CD4-positive, alpha-beta T cell (primary cell): ENCODE results near the gene HBS1L. TPM values are rescaled to one million over a fixed set of nuclear protein-coding genes. Genes with fewer than 3 reads are reported as not detected.

Experiments used
- ATAC-seq: fragments of 200-7000 bp; cut with Tn5 transposase; one replicate; pipeline ENCODE4 v1.10.0; 2022; ENCODE audit warnings: mild to moderate bottlenecking; ENCODE audit not compliant: poor library complexity
- CTCF ChIA-PET: fragments of 350-600 bp; sonication (Branson Sonifier 250); formaldehyde crosslinking; loops from one replicate; lab custom pipeline; 2021; ENCODE audit warnings: antibody characterized with exemption, inconsistent platforms; lab: Charles Lee
- POLR2A ChIA-PET: fragments of 350-600 bp; sonication (Branson Sonifier 250); formaldehyde crosslinking; loops from one replicate; lab custom pipeline; 2021; ENCODE audit warnings: antibody characterized with exemption, inconsistent platforms; lab: Charles Lee
- DNase-seq, 14 experiments: peaks; one replicate each; pipeline ENCODE4 v3.0.0-alpha.2; 2013 to 2020; ENCODE audit warnings: mixed read lengths in 2 of 14
- H3K27ac ChIP-seq, 2 donors: one replicate each; pipeline versions ENCODE4 v1.5.1 to v1.7.0; 2013; ENCODE audit warnings: low read length in 2 of 2, low read depth in 1 of 2, mild to moderate bottlenecking in 1 of 2
- H3K27me3 ChIP-seq, 2 experiments: 1 replicate in 1 of 2; 2 replicates in 1 of 2; pipeline versions ENCODE4 v1.6.1 to v1.7.0; 2013; ENCODE audit warnings: low read length in 2 of 2, control low read depth in 1 of 2, mild to moderate bottlenecking in 1 of 2, moderate library complexity in 1 of 2; ENCODE audit not compliant: insufficient read depth in 2 of 2, control insufficient read depth in 1 of 2
- H3K36me3 ChIP-seq: one replicate; pipeline ENCODE4 v1.6.1; 2013; ENCODE audit warnings: low read length, control low read depth; ENCODE audit not compliant: insufficient read depth
- H3K4me1 ChIP-seq: one replicate; pipeline ENCODE4 v1.6.1; 2013; ENCODE audit warnings: low read length, control low read depth; ENCODE audit not compliant: insufficient read depth
- H3K4me3 ChIP-seq: one replicate; pipeline ENCODE4 v1.5.1; 2013; ENCODE audit warnings: mild to moderate bottlenecking, low read length, moderate library complexity
- H3K9me3 ChIP-seq, 2 experiments: 1 replicate in 1 of 2; 2 replicates in 1 of 2; pipeline versions ENCODE4 v1.6.1 to v1.7.0; 2013; ENCODE audit warnings: low read length in 2 of 2, mild to moderate bottlenecking in 2 of 2, control low read depth in 1 of 2, moderate library complexity in 1 of 2; ENCODE audit not compliant: control insufficient read depth in 1 of 2, insufficient read depth in 1 of 2
- H3K27ac Mint-ChIP-seq: one replicate; pipeline ENCODE4 v1.8.0; 2020; ENCODE audit warnings: mixed read lengths
- H3K27me3 Mint-ChIP-seq: one replicate; pipeline ENCODE4 v1.8.0; 2021; ENCODE audit warnings: mixed read lengths
- H3K36me3 Mint-ChIP-seq: one replicate; pipeline ENCODE4 v1.8.0; 2021; ENCODE audit warnings: low read depth, mixed read lengths
- H3K4me1 Mint-ChIP-seq: one replicate; pipeline ENCODE4 v1.8.0; 2021; ENCODE audit warnings: low read depth, mixed read lengths
- H3K4me3 Mint-ChIP-seq: one replicate; pipeline ENCODE4 v1.8.0; 2020; ENCODE audit warnings: mild to moderate bottlenecking, mixed read lengths
- H3K9me3 Mint-ChIP-seq: one replicate; pipeline ENCODE4 v1.8.0; 2020; ENCODE audit warnings: mixed read lengths
- intact Hi-C, 2 experiments: fragments of 100-400 bp; cut with DNase I in 1 of 2; cut with micrococcal nuclease in 1 of 2; formaldehyde crosslinking; loops; one replicate each; pipeline versions ENCODE4 v1.15.1 to v1.9.0; 2023 to 2025; cut with DNase I, micrococcal nuclease
- total RNA-seq, 174 experiments: library from RNA in 2 of 174; stranded (reverse) in 2 of 174; gene quantifications; one replicate each; pipeline ENCODE4 v1.2.3 and lab custom pipeline; 2021 to 2026
- TF ChIP-seq, protein P1 (sequence below): fragments of 200-600 bp; IDR thresholded peaks from one replicate; pipeline ENCODE4 v1.8.0; 2022; ENCODE audit warnings: antibody characterized with exemption, mild to moderate bottlenecking

Gene HBS1L
- total RNA-seq, 2 experiments from 2014 or later: 106 to 117 TPM

DNA sequence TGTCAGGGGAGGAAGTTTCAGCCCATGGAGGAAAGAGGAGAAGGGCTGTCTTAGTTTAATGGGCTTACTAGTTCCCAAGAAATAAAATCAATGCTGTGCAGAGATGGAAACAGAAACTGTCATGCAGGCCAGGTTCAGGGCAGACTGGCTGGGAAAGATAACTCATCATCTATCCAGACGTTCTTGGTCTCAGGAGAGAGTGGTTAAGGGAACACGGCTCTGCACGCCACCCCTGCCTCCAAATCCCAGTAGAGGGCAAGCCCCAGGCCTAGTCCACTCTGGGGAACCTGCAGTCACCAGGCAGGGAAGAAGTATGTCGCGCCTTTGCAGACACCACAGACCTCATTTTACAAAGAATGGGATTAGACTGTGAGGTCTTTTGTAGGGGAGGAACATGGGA is 117.2 kb downstream of the HBS1L start:
- H3K4me3 ChIP-seq: no peak overlapping the region
- Mint-ChIP-seq H3K4me3 (no peak overlapping the region), H3K36me3 (no peaks in the 10 kb centered on the region), H3K9me3 (no peaks in the 10 kb centered on the region), H3K27me3 (no peaks in the 10 kb centered on the region), H3K4me1 (peaks cover 12% of the 10 kb centered on the region), H3K27ac (no peak overlapping the region)
- no peaks in the 10 kb centered on the region for H3K36me3 ChIP-seq
- CTCF ChIA-PET: no interaction called here
- H3K27me3 ChIP-seq: no peaks in the 10 kb centered on the region
- intact Hi-C loops: loop anchor here in 1 of 2 experiments (5.0 kb wide), 1 partner anchor 115 kb away; no protein-coding TSS in a partner anchor
- no peak for ATAC-seq
- H3K27ac ChIP-seq: no peak overlapping the region
- peaks cover 6% of the 10 kb centered on the region for H3K4me1 ChIP-seq
- DNase-seq: no peak
- POLR2A ChIA-PET: no interaction called here
- TF ChIP-seq, protein P1, sequence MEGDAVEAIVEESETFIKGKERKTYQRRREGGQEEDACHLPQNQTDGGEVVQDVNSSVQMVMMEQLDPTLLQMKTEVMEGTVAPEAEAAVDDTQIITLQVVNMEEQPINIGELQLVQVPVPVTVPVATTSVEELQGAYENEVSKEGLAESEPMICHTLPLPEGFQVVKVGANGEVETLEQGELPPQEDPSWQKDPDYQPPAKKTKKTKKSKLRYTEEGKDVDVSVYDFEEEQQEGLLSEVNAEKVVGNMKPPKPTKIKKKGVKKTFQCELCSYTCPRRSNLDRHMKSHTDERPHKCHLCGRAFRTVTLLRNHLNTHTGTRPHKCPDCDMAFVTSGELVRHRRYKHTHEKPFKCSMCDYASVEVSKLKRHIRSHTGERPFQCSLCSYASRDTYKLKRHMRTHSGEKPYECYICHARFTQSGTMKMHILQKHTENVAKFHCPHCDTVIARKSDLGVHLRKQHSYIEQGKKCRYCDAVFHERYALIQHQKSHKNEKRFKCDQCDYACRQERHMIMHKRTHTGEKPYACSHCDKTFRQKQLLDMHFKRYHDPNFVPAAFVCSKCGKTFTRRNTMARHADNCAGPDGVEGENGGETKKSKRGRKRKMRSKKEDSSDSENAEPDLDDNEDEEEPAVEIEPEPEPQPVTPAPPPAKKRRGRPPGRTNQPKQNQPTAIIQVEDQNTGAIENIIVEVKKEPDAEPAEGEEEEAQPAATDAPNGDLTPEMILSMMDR: no peak
- no peaks in the 10 kb centered on the region for H3K9me3 ChIP-seq

DNA sequence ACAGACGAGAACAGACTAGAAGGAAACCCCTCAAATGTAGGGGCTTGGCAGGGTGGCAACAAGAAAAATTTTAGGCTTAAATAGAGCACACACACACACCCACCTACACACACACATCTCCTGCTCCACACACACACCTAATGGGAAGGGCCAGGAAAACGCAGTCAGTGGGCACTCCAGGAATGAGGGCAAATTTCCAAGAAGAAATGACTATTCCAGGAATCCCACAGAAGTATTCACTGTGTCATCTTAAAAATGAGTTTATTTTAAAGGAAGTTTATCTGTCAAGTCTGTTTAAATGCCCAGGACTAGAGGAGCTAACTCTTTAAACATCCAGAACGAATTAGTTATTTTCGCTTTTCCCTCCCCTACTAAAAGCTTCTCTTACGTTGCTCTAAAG is 117.7 kb downstream of the HBS1L start:
- ATAC-seq (no peak), DNase-seq (no peak)
- Histone ChIP-seq H3K27me3 (no peaks in the 10 kb centered on the region), H3K4me1 (peaks cover 6% of the 10 kb centered on the region), H3K4me3 (no peak overlapping the region), H3K9me3 (no peaks in the 10 kb centered on the region), H3K27ac (no peak overlapping the region), H3K36me3 (no peaks in the 10 kb centered on the region)
- peaks cover 12% of the 10 kb centered on the region for H3K4me1 Mint-ChIP-seq
- H3K27me3 Mint-ChIP-seq: no peaks in the 10 kb centered on the region
- TF ChIP-seq, protein P1: no peak
- intact Hi-C loops: loop anchor here in 1 of 2 experiments (5.0 kb wide), 1 partner anchor 115 kb away; no protein-coding TSS in a partner anchor
- H3K9me3 Mint-ChIP-seq: no peaks in the 10 kb centered on the region
- H3K27ac Mint-ChIP-seq: no peak overlapping the region
- H3K36me3 Mint-ChIP-seq: no peaks in the 10 kb centered on the region
- POLR2A ChIA-PET: no interaction called here
- no peak overlapping the region for H3K4me3 Mint-ChIP-seq
- CTCF ChIA-PET: no interaction called here

DNA sequence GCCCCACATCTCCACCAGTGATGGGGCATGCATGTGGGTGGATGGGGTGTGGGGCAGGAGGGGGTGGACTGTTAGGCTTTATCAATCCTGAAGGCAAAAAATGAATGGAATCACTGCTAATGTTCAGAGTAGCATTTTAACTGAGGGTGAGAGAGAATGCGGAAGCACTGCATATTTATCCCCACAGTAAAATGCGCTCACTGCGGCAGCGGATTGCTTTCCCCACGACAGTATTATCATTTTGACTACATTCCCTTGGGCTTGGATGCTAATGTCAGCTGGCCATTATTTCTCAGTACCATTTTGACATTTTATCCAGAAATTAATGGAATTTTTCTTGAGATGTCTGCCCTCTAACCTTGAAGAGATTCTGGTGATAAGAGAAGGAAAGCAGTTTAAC is 118.1 kb downstream of the HBS1L start:
- Histone ChIP-seq H3K27ac (no peak overlapping the region), H3K27me3 (no peaks in the 10 kb centered on the region), H3K4me3 (no peak overlapping the region), H3K36me3 (no peaks in the 10 kb centered on the region), H3K9me3 (no peaks in the 10 kb centered on the region), H3K4me1 (peaks cover 6% of the 10 kb centered on the region)
- TF ChIP-seq, protein P1: no peak
- Mint-ChIP-seq H3K36me3 (no peaks in the 10 kb centered on the region), H3K27me3 (no peaks in the 10 kb centered on the region), H3K4me3 (no peak overlapping the region), H3K9me3 (no peaks in the 10 kb centered on the region), H3K27ac (no peak overlapping the region), H3K4me1 (peaks cover 12% of the 10 kb centered on the region)
- POLR2A ChIA-PET: no interaction called here
- ATAC-seq (no peak), DNase-seq (no peak)
- CTCF ChIA-PET: no interaction called here
- intact Hi-C loops: loop anchor here in 1 of 2 experiments (5.0 kb wide), 1 partner anchor 114 kb away; no protein-coding TSS in a partner anchor
